Activated naive CD8-positive, alpha-beta T cell treated with anti-CD3 and anti-CD28 coated beads for 36 hours (primary cell): ENCODE data around the gene PSMD3. TPM values are rescaled to one million over a fixed set of nuclear protein-coding genes. Genes with fewer than 3 reads are reported as not detected.
A peak's percentile ranks its signal among the peaks of the same experiment; 100 is the strongest.

Source experiments
- DNase-seq: peaks from one replicate; pipeline ENCODE4 v3.0.0; 2021
- H3K27ac Mint-ChIP-seq: one replicate; pipeline ENCODE4 v1.8.0; 2022; ENCODE audit warnings: mild to moderate bottlenecking, moderate library complexity, mixed read lengths
- H3K27me3 Mint-ChIP-seq: one replicate; pipeline ENCODE4 v1.8.0; 2022; ENCODE audit warnings: mild to moderate bottlenecking, mixed read lengths
- H3K36me3 Mint-ChIP-seq: one replicate; pipeline ENCODE4 v1.8.0; 2021; ENCODE audit warnings: mild to moderate bottlenecking, mixed read lengths
- H3K4me1 Mint-ChIP-seq: one replicate; pipeline ENCODE4 v1.8.0; 2021; ENCODE audit warnings: mixed read lengths
- H3K4me3 Mint-ChIP-seq: one replicate; pipeline ENCODE4 v1.8.0; 2022; ENCODE audit warnings: mild to moderate bottlenecking, moderate library complexity, mixed read lengths
- H3K9me3 Mint-ChIP-seq: one replicate; pipeline ENCODE4 v1.8.0; 2022; ENCODE audit warnings: mixed read lengths
- total RNA-seq, 2 experiments: library from RNA; stranded (reverse); gene quantifications; one replicate each; pipeline ENCODE4 v1.2.3, GENCODE V29; 2021

The PSMD3 gene
- total RNA-seq, 2 experiments from 2014 or later, result 173 to 177 TPM

DNA sequence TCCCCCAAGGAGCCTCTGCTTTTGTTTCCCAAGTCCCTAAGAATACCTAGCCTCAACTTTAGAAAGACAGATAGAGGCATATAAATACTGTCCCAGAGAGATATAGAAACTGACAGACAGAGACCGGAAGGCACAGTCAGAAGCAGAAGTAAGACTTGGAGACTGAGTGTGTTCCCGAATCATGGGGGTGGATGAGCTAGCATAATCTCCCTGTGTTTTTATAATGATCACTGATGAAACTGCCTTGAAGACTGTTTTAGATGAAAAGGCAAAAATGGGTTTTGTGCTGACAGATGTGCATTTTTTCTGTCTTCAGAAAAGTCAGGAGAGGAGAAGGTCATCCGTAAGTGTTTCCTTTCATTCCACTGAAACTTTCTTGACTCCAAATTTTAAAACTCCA, 8.3 kb upstream of the PSMD3 start:
- peaks cover 23% of the 10 kb centered on the region for H3K27me3 Mint-ChIP-seq
- H3K27ac Mint-ChIP-seq, result no peak overlapping the region
- DNase-seq, result no peak
- no peak overlapping the region for H3K4me3 Mint-ChIP-seq
- H3K4me1 Mint-ChIP-seq, result no peaks in the 10 kb centered on the region
- no peaks in the 10 kb centered on the region for H3K36me3 Mint-ChIP-seq
- H3K9me3 Mint-ChIP-seq, result no peaks in the 10 kb centered on the region

- no peaks in the 10 kb centered on the region for H3K9me3 Mint-ChIP-seq
- DNase-seq, result no peak
- H3K27ac Mint-ChIP-seq, result no peak overlapping the region
- no peak overlapping the region for H3K4me3 Mint-ChIP-seq
- H3K4me1 Mint-ChIP-seq, result no peaks in the 10 kb centered on the region
- no peaks in the 10 kb centered on the region for H3K36me3 Mint-ChIP-seq
- peaks cover 23% of the 10 kb centered on the region for H3K27me3 Mint-ChIP-seq
These were observed 7.1 kb upstream of the PSMD3 start for GRCh38 chr17:39973496-39973895.

DNA sequence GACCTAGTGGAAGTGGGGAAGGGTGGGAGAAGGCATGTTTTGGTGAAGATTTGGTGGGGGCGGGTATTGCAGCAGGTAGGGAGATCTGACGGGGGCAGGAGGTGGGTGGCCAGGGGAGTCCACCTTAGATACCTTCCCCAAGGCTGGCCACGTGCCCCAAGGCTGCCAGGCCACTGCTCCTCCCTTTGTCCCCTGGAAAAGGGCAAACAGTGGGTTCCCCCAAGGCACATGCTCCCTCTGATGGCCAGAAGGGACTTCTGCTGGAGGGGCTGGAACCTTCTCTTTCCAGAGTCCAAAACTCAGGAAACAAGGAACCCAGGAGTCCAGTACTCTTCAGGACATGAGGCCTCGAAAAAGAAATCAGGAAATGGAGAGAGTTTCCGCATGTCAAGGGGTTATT, 6.2 kb upstream of the PSMD3 start:
- H3K4me1 Mint-ChIP-seq, result peaks cover 2% of the 10 kb centered on the region

GRCh38 chr17:39975801-39976200, 4.8 kb upstream of the PSMD3 start:
- peaks cover 10% of the 10 kb centered on the region for H3K4me1 Mint-ChIP-seq
- no peak overlapping the region for H3K27ac Mint-ChIP-seq
- H3K4me3 Mint-ChIP-seq, result no peak overlapping the region
- H3K27me3 Mint-ChIP-seq, result peaks cover 10% of the 10 kb centered on the region
- H3K36me3 Mint-ChIP-seq, result no peaks in the 10 kb centered on the region
- no peak for DNase-seq
- no peaks in the 10 kb centered on the region for H3K9me3 Mint-ChIP-seq

More for the DNA sequence above, 6.2 kb upstream of the PSMD3 start:
- H3K36me3 Mint-ChIP-seq, result no peaks in the 10 kb centered on the region
- no peak overlapping the region for H3K27ac Mint-ChIP-seq
- no peak overlapping the region for H3K4me3 Mint-ChIP-seq
- H3K27me3 Mint-ChIP-seq, result peaks cover 19% of the 10 kb centered on the region
- no peak for DNase-seq
- no peaks in the 10 kb centered on the region for H3K9me3 Mint-ChIP-seq

- peak overlapping the region; percentile 32 for H3K4me3 Mint-ChIP-seq
- no peaks in the 10 kb centered on the region for H3K27me3 Mint-ChIP-seq
- peaks cover 21% of the 10 kb centered on the region for H3K4me1 Mint-ChIP-seq
- no peak for DNase-seq
- H3K36me3 Mint-ChIP-seq, result peaks cover 10% of the 10 kb centered on the region
- H3K9me3 Mint-ChIP-seq, result no peaks in the 10 kb centered on the region
- H3K27ac Mint-ChIP-seq, result no peak overlapping the region
These were observed 1.5 kb upstream of the PSMD3 start for GRCh38 chr17:39979016-39979670.

- DNase-seq, result no peak
- peaks cover 14% of the 10 kb centered on the region for H3K36me3 Mint-ChIP-seq
- H3K27me3 Mint-ChIP-seq, result no peaks in the 10 kb centered on the region
- peaks cover 21% of the 10 kb centered on the region for H3K4me1 Mint-ChIP-seq
- no peaks in the 10 kb centered on the region for H3K9me3 Mint-ChIP-seq
- peak overlapping the region; percentile 91 for H3K4me3 Mint-ChIP-seq
- peak overlapping the region; percentile 91 for H3K27ac Mint-ChIP-seq
These were observed 685 bp upstream of the PSMD3 start for GRCh38 chr17:39979893-39980350.

GRCh38 chr17:39981207-39981741, 667 bp downstream of the PSMD3 start:
- Mint-ChIP-seq H3K27me3 (no peaks in the 10 kb centered on the region), H3K36me3 (peaks cover 16% of the 10 kb centered on the region), H3K9me3 (no peaks in the 10 kb centered on the region), H3K4me3 (peak overlapping the region; percentile 91), H3K27ac (peak overlapping the region; percentile 91), H3K4me1 (peaks cover 21% of the 10 kb centered on the region)
- DNase-seq, result no peak

GRCh38 chr17:39981766-39982375, 1.3 kb downstream of the PSMD3 start:
- no peak for DNase-seq
- Mint-ChIP-seq H3K27me3 (no peaks in the 10 kb centered on the region), H3K9me3 (no peaks in the 10 kb centered on the region), H3K4me3 (peak overlapping the region; percentile 91), H3K27ac (peak overlapping the region; percentile 91), H3K4me1 (peaks cover 21% of the 10 kb centered on the region), H3K36me3 (peaks cover 19% of the 10 kb centered on the region)

DNA sequence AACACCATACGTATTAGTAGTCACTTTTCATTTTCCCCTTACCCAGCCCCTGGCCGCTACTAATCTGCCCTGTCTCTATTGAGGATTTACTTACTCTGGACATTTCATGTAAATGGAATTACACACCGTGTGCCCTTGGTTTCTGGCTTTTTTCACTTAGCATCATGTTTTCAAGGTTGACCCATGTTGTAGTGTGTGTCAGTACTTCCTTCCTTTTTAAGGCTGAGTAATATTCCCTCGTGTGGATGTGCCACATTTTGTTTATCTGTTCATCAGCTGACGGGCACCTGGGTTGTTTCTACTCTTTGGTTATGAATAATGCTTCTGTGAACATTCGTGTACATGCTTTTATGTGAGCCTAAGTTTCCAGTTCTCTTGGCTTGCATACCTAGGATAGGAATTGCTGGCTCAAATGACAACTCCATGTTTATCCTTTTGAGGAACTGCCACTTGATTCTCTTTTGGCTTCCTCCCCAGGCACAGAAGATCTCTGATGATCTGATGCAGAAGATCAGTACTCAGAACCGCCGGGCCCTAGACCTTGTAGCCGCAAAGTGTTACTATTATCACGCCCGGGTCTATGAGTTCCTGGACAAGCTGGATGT, 7.7 kb downstream of the PSMD3 start:
- no peak for DNase-seq
- no peak overlapping the region for H3K27ac Mint-ChIP-seq

GRCh38 chr17:39994448-39994847, 13.8 kb downstream of the PSMD3 start:
- peaks cover 5% of the 10 kb centered on the region for H3K4me1 Mint-ChIP-seq
- H3K36me3 Mint-ChIP-seq, result peaks cover 20% of the 10 kb centered on the region
- DNase-seq, result no peak
- H3K4me3 Mint-ChIP-seq, result no peak overlapping the region
- no peaks in the 10 kb centered on the region for H3K9me3 Mint-ChIP-seq
- H3K27me3 Mint-ChIP-seq, result no peaks in the 10 kb centered on the region
- no peak overlapping the region for H3K27ac Mint-ChIP-seq

More for the DNA sequence above, 7.7 kb downstream of the PSMD3 start:
- Mint-ChIP-seq H3K4me1 (no peaks in the 10 kb centered on the region), H3K4me3 (no peak overlapping the region), H3K9me3 (no peaks in the 10 kb centered on the region), H3K36me3 (peaks cover 28% of the 10 kb centered on the region), H3K27me3 (no peaks in the 10 kb centered on the region)

DNA sequence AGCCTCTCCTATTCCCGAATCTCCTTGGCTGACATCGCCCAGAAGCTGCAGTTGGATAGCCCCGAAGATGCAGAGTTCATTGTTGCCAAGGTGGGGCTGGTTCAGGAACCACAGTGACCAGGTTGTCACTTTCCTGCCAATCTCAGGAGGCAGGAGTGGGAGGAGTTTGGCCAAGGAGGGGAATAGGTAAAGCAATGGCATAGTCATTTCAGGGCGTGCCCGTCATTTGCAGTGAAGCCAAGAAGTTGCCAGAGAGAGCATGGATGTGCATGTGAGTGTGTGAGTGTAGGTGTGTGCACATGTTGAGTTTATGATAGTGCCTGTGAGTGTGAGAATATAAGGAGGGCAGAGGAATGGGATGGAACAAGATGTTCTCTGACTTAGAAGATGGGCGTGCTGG, 14.8 kb downstream of the PSMD3 start:
- Mint-ChIP-seq H3K36me3 (peaks cover 20% of the 10 kb centered on the region), H3K9me3 (no peaks in the 10 kb centered on the region), H3K27me3 (no peaks in the 10 kb centered on the region), H3K4me3 (no peak overlapping the region), H3K4me1 (peaks cover 6% of the 10 kb centered on the region), H3K27ac (no peak overlapping the region)
- no peak for DNase-seq

- Mint-ChIP-seq H3K9me3 (no peaks in the 10 kb centered on the region), H3K27me3 (no peaks in the 10 kb centered on the region), H3K27ac (no peak overlapping the region), H3K4me1 (peaks cover 6% of the 10 kb centered on the region), H3K36me3 (peaks cover 17% of the 10 kb centered on the region), H3K4me3 (no peak overlapping the region)
- no peak for DNase-seq
These were observed 15.6 kb downstream of the PSMD3 start for GRCh38 chr17:39996162-39996561.

DNA sequence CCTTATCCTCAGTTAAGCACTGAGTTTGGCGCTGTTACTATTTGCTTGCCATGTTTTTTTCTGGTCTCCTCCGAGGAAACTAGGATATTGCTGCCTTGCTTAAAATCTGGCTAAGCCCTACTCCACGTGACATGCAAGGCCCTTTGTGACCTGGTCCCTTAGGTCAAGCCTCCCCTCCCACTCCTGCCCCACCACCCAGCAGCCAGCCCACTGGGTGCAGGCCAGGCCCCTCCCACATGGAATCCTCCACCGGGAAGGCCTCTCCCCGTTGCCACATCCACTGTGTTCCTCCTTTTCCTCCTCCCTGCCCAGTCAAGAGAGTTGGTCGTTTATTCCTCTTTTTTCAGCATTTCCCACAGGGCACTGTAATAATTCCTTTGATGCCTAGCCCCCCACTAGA, 16.2 kb downstream of the PSMD3 start:
- Mint-ChIP-seq H3K4me1 (peaks cover 6% of the 10 kb centered on the region), H3K36me3 (peaks cover 17% of the 10 kb centered on the region), H3K27me3 (no peaks in the 10 kb centered on the region), H3K4me3 (no peak overlapping the region), H3K9me3 (no peaks in the 10 kb centered on the region), H3K27ac (no peak overlapping the region)
- no peak for DNase-seq

- no peak for DNase-seq
- Mint-ChIP-seq H3K36me3 (peaks cover 16% of the 10 kb centered on the region), H3K27me3 (no peaks in the 10 kb centered on the region), H3K4me1 (peaks cover 6% of the 10 kb centered on the region), H3K4me3 (no peak overlapping the region), H3K9me3 (no peaks in the 10 kb centered on the region), H3K27ac (no peak overlapping the region)
These were observed 16.9 kb downstream of the PSMD3 start for GRCh38 chr17:39997543-39997942.

DNA sequence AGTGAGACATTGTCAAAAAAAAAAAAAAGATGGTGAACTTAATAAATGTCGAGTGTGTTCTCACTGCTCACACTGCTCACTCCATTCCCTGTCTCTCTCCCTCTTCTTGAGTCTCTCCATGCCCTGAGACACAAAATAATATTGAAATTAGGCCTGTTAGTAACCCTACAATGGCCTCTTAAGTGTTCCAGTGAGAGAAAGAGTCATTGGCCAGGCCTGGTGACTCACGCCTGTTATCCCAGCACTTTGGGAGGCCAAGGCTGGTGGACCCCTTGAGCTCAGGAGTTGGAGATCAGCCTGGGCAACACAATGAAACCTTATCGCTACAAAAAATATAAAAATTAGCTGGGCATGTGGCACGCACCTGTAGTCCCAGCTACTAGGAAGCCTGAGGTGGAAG, 18.5 kb downstream of the PSMD3 start:
- H3K4me1 Mint-ChIP-seq, result peaks cover 6% of the 10 kb centered on the region
- no peak for DNase-seq
- no peak overlapping the region for H3K27ac Mint-ChIP-seq
- no peaks in the 10 kb centered on the region for H3K9me3 Mint-ChIP-seq
- no peak overlapping the region for H3K4me3 Mint-ChIP-seq
- no peaks in the 10 kb centered on the region for H3K27me3 Mint-ChIP-seq
- H3K36me3 Mint-ChIP-seq, result peaks cover 13% of the 10 kb centered on the region
